Measurements from ENCODE around the gene ADGRL1.

ADGRL1 gene

DNA sequence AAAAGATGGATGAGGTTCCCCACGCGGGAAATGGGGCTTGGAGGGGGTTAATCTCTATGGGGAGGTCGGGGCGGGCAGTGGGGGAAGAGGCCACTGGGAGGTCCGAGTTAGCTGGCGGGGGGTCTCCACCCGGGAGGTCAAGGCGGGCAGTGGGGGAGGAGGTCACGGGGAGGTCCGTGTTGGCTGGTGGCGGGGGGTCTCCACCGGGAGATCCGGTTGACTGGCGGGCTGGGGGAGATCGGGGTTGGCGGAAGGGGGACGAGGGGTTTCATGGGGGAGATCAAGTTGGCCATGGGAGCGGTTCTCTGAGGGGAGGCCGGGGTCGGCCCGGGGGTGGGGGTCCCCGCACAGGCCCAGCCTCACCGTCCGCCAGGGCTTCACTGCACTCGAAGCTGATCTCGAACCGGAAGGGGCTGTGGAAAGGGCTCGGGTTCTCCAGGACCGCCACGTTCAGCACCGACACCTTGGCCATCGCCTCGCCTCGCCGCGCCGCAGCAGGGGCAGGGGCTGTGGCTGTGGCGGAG lies 69.9 kb downstream of the ADGRL1 start:
- no peak for DNase-seq

DNA sequence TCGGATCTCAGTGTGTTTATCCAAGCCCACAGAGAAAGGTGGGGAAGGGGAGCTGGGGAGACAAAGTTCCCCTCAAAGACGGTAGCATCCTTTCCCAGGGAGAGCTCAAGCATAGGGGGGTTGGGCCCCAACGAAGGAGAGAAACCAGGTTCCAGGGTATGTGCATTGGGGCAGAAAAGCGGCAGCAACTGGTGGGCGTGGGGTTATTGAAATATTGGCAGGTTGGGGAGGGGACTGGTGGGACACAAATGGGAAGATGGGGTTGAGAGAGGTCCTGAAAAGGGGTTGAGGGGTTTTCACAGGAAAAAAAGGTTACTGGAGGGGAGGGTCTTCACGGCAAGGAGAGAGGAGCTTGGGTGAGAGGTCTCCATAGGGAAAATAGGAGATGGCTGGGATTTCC lies 70.6 kb downstream of the ADGRL1 start:
- DNase-seq, result no peak

DNA sequence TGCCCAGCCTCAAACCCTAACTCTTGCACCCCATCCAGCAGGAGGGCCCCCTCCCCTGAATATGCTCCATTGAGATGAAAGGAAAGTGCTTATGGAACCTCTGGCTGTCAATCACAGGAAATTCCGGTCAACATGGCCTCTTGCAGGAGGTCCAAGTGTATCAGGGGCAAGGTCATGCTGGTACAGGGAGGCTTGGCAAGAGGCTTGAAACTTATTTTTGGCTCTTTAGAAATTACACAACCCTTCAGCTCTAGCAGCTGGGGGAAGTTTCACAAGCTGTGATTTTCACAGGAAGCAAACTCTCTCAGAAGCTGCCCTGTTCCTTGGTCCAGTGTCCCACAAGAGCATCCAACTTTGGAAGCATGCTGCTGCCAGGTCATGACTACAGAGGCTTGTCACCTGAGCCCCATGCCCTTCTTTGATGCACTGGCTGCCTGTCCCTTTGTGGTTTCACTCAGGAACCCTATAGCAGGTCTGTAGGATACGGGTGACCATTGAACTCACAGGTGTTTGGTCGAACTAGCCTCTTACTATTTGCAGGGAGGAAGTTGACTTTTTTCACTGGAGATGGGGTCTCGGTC lies 78.0 kb downstream of the ADGRL1 start:
- no peak for DNase-seq

DNA sequence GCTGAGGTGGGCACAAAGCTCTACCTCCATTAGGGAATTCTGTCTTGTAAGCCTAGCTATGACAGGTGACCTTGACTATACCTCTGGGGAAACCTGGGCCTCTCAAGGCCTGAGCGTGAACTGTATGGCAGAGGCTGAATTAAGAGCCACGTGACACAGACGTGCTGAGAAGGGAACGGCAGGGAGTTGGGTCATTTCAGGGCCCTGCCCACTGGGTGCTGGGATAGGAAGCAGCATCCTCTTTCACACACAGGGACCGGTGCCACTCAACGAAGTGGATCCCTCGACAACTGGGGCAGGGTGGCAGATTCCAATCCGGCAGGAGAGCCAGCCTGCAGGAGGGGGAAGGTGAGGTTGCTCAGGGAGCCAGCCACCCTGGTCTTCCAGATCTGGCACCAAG lies 78.8 kb downstream of the ADGRL1 start:
- DNase-seq, result no peak

DNA sequence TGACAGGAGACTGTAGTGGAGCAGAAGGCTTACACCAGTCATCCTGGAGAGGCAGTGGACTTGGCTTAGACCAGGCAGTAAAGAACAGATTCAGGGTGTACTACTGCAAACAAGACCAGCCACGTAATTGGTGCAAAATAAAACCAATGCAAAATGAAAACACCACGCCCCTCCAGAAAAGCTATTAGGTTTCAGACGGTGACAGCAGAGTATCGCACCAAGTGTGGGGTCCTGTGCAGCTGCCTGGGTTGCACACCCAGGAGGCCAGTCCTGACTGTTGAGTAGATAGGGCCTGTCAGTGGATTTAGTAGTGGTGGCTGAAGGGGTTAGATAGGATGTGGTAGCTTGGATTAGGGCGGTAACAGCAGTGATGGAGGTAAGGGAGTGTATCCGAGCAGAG lies 83.0 kb downstream of the ADGRL1 start:
- no peak for DNase-seq

DNA sequence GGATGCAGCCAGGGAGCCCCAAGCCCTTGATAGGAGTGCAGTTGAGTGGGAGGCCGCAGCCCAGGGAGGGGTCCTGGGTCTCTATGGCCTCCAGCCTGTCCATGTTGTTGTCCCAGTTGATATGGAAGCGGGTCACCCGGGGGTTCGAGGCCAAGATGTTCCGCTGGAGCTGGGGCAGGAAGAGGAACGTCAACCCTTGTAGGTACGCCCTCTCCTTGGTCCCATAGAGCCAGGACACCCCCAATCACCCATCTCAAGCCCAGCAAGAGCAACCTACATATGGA lies 85.5 kb downstream of the ADGRL1 start:
- no peak for DNase-seq

DNA sequence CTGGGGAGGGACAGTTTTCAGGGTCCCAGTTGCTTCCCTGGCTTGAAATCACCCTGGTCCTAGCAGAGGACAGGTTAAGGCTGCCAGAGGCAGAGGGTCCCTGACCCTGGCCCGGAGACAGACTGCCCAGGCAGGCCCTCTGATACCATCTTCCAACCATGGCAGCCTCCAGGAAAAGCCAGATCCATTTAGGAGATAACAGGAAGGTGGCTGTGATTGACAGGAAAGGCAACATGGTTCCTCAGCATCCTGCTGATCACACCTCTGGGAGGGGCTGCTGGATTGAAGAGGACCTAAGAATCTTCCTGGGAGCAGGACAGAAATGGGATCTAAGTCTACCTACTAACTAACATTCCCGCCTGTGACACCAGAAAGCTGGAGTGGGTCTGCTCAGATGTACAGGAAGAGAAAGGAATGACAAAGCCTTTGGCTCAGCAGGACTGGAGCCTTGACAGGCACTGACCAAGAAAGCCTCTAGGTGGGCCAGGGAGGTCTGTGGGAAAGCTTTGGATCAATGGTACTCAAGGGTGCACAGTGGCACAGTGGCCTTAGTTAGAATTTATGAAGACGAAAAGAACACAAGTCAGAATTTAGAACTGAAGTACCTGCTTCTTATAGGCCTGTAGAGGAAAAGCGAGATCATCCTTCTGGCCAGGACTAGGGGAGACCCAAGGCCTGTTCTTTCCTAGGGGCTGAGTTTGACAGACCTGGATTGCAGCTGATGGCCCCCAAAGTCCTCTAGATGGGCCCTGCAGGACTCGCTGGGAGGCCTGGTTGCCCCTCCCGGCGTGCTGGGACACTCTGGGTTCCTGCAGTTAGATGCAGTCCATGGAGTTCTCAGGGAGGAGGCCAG lies 86.1 kb downstream of the ADGRL1 start:
- no peak for DNase-seq

DNA sequence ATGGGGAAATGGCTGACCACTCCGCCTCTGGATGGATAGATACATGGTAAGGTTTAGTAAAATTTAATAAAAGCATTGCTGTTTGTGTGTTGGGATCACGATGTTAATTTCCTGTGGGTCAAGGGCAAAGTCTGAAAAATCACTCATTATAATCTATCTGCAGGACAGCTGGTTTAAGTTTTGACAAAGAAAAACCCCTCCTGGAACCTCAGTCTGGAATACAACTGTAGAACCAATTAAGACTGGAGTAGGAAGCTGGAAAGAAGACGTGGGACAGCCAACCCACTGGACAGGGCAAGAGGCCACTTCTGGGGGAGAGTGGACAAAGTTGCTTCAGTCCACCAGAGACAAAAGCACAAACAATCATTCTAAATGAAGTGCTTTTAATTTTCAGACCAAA lies 86.8 kb downstream of the ADGRL1 start:
- DNase-seq, result no peak

DNA sequence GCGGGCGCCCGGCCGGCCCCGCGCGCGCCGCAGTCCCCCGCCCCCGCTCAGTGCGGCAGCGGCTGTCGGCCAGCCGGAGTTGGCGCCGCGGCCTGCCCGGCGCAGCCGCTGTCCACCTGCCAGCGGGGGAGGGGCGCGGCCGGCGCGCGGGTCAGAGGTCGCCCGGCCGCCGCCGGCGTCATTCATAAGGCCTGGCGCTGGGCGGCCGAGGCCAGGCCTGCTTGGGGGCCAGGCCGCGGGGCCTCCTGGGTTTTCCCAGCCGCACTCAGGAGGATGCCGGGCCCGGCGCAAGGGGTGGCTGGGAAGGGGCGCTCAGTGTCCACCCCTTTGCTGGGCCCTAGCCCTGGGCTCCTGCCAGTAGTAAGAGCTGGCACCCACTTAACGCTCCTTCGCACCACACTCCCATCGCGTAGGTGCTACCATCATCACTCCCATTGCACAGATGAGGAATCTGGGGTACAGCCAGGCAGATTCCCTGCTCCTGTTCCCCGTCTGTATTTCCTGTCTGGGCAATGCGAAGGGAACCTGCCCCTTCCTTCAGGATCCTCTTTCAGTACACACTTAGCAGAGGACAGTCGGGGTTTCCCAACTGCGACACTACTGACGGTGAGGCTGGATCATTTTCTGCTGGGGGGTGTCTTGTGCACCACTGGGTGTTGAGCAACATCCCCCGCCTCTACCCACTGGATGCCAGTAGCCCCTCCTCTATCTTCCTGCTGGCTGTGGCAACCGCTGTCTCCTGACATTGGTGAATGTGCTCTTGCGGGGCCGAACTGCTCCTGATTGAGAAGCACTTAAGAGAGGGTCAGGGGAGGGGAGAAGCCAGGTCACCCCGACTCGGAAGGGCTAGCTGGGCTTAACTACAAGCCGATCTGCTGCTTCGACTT lies 87.6 kb downstream of the ADGRL1 start:
- peak; percentile 64 for DNase-seq

DNA sequence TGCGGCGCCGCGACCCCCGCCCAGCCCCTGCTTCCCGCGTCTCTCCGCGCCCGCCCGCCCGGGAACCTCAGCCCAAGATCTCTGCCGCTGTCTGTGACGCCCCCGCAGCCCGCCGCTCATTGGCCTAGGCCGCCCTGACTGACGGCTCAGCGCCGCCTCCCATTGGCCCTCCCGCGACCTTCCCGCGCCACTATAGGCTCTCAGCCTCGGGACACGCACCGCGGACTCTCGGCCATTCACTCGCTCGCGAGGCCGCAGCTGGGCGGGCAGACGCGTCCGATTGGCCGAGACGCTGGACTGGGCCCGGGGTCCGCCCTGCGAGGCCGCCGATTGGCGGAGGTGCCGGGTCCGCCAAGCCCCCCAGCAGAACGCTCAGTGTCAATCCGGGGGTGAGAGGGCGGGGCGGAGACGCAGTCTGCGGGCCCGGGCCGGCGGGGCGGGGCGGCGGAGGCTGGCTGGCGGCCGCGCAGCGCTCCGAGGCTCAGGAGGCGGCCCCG lies 88.3 kb downstream of the ADGRL1 start, which contains the start of gene PRKACA:
Gene PRKACA, minus strand, starts transcription at position 95 of the 497 bp plus-strand sequence. CDS start 215 bp downstream, outside the sequence.
- peak; percentile 99 for DNase-seq

DNA sequence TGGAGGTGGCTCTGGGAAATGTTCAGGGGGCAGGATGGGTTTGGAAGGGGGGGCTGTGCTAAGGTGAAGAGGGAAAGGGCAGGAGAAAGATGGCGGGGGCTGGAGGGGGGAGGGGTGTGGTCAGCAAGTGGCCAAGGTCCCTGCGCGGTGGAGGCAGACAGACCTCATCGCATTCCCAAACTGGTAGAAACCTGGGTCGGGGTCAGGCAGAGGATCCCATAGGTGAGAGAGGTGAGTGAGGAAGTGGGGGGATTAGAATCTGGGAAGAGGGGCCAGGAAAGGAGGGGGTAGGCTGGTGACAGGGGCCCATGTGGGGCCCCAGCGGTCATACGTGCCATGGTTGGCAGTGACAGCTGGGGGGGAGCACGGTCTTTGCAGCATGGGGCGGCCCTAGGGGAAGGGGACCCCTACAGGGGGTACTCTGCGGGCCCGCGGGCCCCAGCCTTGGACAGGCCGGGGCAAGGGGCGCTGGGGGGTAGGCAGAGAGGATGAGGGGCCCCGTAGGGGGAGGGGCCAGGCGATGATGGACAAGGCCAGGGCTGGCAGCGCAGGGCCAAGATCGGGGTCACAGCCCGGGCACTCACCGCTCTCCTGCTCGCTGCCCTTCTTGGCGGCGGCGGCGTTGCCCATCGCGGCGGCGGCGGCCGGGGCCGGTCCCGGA lies 88.9 kb downstream of the ADGRL1 start:
- DNase-seq, result no peak

DNA sequence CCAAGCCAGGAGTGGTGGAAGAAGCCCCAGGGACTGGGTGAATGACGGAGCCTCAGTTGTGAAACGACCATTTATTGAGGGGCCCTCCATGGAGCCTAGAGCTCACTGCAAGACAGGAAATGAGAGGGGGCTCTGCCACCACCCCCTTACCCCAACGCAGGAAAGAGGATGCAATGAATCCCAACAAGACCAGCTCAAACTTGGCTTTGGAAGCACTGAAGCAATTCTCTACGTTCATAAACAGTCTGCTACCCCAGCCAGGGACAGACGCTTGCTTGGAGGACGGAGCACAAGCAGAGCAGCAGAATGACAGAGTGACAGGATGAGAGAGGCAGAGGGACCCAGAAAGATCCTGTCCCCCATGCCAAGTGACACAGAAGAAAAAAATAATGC lies 89.4 kb downstream of the ADGRL1 start:
- DNase-seq, result no peak

DNA sequence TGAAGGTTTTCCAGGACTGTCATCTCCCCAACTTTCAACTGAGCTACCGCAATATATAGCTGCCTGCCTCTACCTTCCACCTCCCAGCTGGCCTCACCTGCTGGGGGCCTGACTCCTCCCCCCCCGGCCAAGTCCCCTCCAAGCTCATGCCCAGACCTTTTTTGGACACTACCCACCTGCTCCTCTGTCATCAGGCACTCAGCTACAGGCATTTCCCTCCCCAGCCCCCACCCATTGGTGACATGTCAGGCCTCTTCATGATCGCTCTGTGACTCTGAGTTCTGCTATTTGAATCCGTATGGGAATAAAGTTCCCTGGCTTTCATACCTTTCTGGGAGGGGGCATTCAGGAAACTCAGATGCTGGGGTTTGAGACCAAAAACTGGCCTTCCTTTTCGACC lies 90.2 kb downstream of the ADGRL1 start:
- DNase-seq, result no peak

DNA sequence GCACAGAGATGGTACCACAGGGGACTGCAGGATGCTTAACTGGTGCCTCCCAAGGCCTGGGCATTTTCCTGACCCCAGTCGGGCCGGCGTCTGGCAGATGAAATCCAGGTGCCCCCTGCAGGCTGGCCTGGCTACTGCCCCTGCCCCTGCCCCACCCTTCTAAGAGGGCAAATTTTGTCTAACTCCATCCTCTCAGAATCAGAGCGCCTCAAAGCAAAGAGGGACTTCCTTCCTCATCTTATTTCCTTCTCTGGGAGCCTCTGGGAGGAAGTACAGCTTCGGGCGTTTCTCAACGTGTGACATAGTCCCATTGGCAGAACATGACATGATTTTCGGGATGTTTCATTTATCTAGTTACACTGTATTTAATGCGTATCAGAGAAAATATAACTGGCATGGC lies 91.1 kb downstream of the ADGRL1 start:
- peak; percentile 58 for DNase-seq

DNA sequence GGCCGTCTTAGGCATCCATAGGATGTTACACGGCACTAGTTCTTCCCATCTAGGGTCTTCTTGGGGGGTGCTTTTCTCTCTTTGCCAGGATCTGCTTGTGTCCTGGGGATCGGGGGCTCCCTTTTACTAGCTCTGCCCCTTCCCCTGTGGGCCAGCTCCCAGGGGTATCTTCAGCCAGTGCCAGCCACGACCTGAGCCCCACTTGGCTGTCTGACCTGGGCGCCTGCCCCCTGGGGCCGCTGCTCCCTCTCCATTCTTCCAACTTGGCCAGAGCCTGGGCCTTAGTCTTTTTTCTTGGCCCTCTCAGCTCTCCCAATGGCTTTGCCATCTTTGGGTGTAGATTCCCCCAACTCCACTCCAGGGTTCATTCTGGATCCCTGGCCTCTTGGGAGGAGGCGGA lies 91.5 kb downstream of the ADGRL1 start:
- DNase-seq, result no peak

DNA sequence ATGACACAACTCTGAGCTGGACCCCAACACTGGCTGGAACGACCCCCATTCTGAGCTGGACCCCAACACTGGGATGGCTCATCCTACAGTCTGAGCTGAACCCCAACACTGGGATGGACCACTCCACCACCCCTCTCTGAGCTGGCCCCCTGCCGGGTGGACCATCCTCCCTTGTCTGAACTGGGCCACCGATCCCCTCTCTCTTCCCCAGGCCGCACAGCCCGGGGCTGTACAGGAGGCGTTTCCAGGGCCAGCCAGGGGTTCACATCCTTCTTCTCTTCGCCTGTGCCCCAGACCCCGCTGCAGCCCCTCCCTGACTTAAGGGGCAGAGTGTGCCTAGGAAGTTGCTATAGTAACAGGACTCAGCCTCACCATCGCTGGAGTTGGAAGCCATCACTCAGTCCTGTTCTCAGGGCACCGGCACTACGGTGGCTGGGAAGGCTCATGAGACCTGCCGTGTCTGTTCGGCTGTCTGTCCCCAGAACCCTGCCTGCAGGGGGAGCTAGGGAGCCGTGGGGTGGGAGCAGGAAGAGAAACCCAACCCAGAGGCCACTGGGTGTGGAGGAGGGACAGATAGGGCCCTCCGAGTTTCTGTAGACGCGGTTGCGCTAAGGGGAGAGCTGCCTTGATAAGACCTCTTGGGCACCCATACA lies 92.1 kb downstream of the ADGRL1 start:
- peak; percentile 48 for DNase-seq

DNA sequence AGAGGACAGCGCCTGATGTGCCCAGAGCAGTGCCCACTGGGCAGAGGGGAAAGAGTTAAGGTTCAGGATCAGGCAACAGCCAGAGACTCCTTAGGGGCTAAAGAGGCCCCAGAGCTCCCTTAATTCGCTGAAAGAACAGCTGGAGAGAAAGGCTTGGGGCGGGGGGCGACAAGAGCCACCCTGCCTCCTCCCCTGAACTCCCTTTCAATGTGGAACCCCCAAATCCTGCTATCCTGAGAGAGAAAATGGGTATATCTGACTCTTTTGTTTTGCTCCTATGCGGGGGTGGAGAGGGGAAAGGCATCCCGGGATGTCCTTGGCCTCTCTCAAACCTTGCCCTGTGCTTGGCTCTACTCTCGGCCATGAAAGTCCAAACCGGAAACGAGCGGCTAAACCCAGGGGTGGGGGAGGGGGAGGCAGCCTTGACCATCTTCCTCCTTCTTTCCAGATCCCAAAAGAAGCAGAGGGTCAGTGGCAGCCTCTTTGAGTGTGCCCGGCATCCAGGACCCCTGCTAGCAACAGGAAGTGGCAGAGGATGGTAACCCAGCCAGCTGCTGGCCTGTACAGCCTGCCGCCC lies 93.1 kb downstream of the ADGRL1 start:
- DNase-seq, result no peak

DNA sequence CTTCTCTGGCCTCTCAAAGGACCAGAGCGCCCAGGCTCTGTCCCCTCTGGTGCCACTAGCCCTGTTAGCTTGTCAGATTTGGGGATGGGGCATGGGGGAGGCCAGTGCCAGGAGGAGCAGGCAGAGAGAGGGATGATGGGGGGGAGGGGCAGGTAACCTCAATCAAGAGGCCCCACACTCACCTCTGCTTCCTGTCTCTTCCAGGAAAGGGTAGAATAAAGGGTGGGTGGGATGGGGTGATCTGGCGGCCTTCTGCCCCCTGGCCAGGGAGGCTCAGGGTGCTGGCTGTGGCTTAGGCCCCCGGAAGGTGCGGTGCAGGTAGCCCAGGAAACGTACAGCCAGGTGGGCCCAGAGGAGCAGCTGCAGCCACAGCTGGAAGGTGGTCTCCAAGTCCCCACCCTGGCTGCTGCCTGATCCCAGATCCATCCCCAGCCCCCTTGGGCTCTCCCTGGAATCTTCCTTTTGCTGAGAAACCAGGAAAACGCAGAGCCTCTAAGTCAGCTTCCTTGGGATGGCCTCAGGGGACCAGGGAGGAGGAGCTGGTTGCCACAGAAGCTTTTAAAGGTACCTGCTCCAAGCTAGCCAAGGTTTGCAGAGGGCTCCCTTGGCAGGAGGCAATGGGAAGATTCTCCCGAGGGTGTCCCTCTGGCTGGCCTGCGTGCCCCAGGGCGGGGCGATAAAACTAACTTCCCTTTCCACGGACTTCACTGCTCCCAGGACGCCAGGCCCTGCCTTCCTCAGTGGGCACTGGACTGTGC lies 93.7 kb downstream of the ADGRL1 start:
- DNase-seq, result no peak

DNA sequence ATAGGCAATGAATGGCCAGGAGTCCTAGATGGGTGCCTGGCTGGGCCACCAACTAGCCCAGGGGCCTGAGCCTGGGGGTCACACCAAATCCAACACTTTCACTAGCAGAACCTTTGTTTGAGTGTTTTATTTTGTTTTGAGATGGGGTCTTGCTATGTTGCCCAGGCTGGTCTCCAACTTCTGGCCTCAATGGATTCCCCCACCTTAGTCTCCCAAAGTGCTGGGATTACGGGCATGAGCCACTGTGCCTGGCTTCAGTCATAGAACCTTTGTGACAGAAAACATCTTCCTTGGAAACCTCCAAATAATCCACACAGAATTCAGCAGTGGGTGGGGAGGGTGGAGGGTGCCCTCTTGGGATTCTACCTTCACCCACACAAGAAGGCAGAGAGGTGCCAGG lies 94.5 kb downstream of the ADGRL1 start:
- DNase-seq, result no peak

DNA sequence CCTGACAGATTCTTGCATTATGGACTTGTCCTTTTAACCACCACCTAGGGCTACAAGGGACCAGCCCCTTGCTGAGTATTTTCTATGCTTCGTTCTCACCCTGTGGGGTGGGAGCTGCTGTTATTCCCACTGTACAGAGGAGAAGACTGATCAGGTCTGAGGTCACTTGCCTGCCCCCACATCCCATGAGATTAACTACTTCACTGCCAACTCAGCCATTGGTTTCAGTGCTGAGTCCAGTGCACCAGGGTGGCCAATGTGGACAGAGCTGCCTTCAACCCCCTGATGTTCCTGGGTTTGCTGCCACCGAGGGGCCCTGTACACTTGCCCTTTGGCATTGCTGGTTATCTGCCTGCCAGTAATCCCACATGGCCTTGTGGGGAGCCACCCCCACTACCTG lies 95.3 kb downstream of the ADGRL1 start:
- no peak for DNase-seq

Data from CD4-positive, alpha-beta T cell treated with Interleukin-21 for 1 hour (primary cell).